Heart right ventricle (tissue), 16 donors: Measurements from ENCODE around the gene TGFBR2. TPM values are rescaled to one million over a fixed set of nuclear protein-coding genes. Genes with fewer than 3 reads are reported as not detected.

Experiments used
- ATAC-seq, 8 donors: fragments of 200-7000 bp; cut with Tn5 transposase; one replicate each; pipeline ENCODE4 v1.9.1; 2020; ENCODE audit warnings: mild to moderate bottlenecking in 8 of 8, moderate library complexity in 8 of 8, moderate number of reproducible peaks in 1 of 8
- DNase-seq, 2 donors: peaks; one replicate each; pipeline ENCODE4 v3.0.0-alpha.2; 2020
- H3K27ac ChIP-seq, 10 donors: fragments of 200-600 bp; sonication (generic) in 2 of 10; one replicate each; pipeline versions ENCODE4 v1.5.0 to v1.8.0; 2020 to 2022; ENCODE audit warnings: mild to moderate bottlenecking in 3 of 10
- H3K27me3 ChIP-seq, 7 donors: fragments of 200-600 bp; one replicate each; pipeline ENCODE4 v1.8.0; 2021 to 2022; ENCODE audit warnings: mild to moderate bottlenecking in 2 of 7
- H3K36me3 ChIP-seq, 9 donors: fragments of 200-600 bp; sonication (generic) in 1 of 9; one replicate each; pipeline versions ENCODE4 v1.5.0 to v1.8.0; 2020 to 2022; ENCODE audit warnings: mild to moderate bottlenecking in 2 of 9
- H3K4me1 ChIP-seq, 9 donors: fragments of 200-600 bp; sonication (generic) in 1 of 9; one replicate each; pipeline versions ENCODE4 v1.5.0 to v1.8.0; 2020 to 2022; ENCODE audit warnings: mild to moderate bottlenecking in 4 of 9
- H3K4me3 ChIP-seq, 10 donors: fragments of 200-600 bp; sonication (generic) in 2 of 10; one replicate each; pipeline versions ENCODE4 v1.5.0 to v1.8.0; 2020 to 2022; ENCODE audit warnings: mild to moderate bottlenecking in 7 of 10, moderate library complexity in 2 of 10
- H3K9me3 ChIP-seq, 11 donors: fragments of 200-600 bp in 10 of 11; sonication (generic) in 2 of 11; one replicate each; pipeline versions ENCODE4 v1.5.0 to v1.8.0; 2013 to 2022; ENCODE audit warnings: mild to moderate bottlenecking in 2 of 11, control low read depth in 1 of 11, moderate library complexity in 1 of 11
- WGBS, 2 donors: extraction: QIAGEN DNeasy Blood & Tissue Kit; methylation state at CpG; one replicate each; pipeline ENCODE4 v1.1.7; 2013; ENCODE audit warnings: inconsistent platforms in 1 of 2; 5-methylcytosine and 5-hydroxymethylcytosine counted together
- intact Hi-C, 10 donors: fragments of 100-400 bp; cut with DNase I; formaldehyde crosslinking; loops; one replicate each; pipeline versions ENCODE4 v1.11.1 to v1.14.2; 2022
- polyA plus RNA-seq, 2 donors: library from polyadenylated mRNA; stranded (reverse); fragments of 200-250 nt; gene quantifications; one replicate each; pipeline ENCODE4 v1.2.3, GENCODE V29; 2013
- total RNA-seq, 10 donors: library from RNA; stranded (reverse); fragmentation: NEBNext Ultra II Directional in 3 of 10; extraction: Animal tissue kit (Norgen Biotek cat#: 25700) in 3 of 10; gene quantifications; one replicate each; pipeline versions ENCODE4 v1.2.1 to v1.2.4, GENCODE V29; 2021 to 2023
- TF ChIP-seq, protein P1 (sequence below), 9 donors: fragments of 200-600 bp; sonication (generic) in 2 of 9; IDR thresholded peaks; one replicate each; pipeline versions ENCODE4 v1.5.0 to v1.8.0; 2021 to 2022; ENCODE audit warnings: antibody characterized with exemption in 9 of 9, mild to moderate bottlenecking in 5 of 9, moderate library complexity in 1 of 9
- donor health status: Arrhythmogenic right ventricular cardiomyopathy.
- donor health status: ischemic (EF 13 %, LVEDD 7.1; RV severe dilation, severe dysfunction).
- donor health status: healthy with polysubstance abuse.
- donor health status: DM: no; HTN: yes; CAD: no.
- donor health status: DM: no; HTN: no; CAD: no.
- donor health status: ischemic (EF 25% LVEDD 6.9; RV normal size, moderate dysfunction).
- donor health status: ischemic (EF 25% LVEDD 5.7; RV mildly dilated, moderate dysfunction).
- donor health status: healthy.
- donor health status: DM: yes; HTN: yes; CAD: no.
- donor health status: Ischemic cardiomyopathy.
- donor health status: ischemic (EF 35%, LVEDD 5.7; RV mildly dilated, moderate dysfunction).
- donor health status: nonischemic (EF 11% LVEDD 7.7; RV severe dilation, severe dysfunction).
- donor health status: DM: yes; HTN: yes; CAD: no.
- donor health status: PGD.
- donor health status: ischemic (EF 29% LVEDD 5.4; RV normal size, mild dysfunction).
- donor health status: nonischemic (EF 23%, LVEDD 6.1; RV moderate dilation, normal function).

Gene TGFBR2
- total and polyA plus RNA-seq, 12 donors: 14.6 to 197 (median 82.8) TPM

DNA sequence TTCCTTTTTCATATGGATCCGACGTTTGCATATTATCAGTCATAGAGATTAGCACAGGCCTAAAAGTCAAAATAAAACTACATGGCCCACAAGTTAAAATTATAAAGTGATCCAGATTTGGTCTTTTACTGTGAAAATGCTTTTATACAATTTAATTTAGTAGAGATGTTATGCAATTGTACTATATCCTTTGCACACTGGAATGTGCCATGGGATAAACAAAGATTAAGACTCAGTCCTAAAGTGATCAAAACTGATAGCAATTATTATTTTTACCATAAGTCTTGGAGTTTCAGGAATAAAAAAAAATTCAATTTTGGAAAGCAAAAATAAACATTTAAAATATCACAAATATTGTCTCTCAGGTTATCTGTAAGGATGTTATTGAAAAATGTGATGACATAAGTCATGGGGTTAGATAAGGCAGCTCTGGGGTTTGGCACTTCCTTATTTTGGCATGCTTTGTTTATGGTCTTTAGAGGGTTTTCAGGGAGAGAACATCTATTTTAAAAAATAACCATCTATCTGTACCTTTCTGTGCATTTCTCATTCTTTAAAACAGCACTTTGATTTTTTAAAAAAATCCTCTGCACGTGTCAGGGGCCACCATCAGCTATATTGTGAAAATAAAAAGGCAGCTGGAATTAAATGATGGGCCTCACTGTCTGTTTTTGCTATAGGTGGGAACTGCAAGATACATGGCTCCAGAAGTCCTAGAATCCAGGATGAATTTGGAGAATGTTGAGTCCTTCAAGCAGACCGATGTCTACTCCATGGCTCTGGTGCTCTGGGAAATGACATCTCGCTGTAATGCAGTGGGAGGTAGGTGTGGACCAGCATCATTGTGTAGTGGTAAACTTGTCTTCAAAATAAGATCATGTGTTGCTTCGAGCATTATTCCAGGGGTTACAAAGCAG, 67.3 kb downstream of the TGFBR2 start:
- intact Hi-C loops: loop anchor here in 2 of 10 donors (10.0 kb wide), 2 partner anchors 49 to 129 kb away; no protein-coding TSS in a partner anchor
- Histone ChIP-seq H3K4me1 (peaks cover 8 to 74% (median 48%) of the 10 kb centered on the region in 9 donors), H3K9me3 (no peaks in the 10 kb centered on the region), H3K4me3 (no peak overlapping the region), H3K27ac (peak overlapping the region in 3 of 10 donors; percentile 4 to 55 (median 8)), H3K36me3 (peaks cover 0 to 100% (median 57%) of the 10 kb centered on the region in 9 donors), H3K27me3 (no peaks in the 10 kb centered on the region)
- TF ChIP-seq, protein P1, sequence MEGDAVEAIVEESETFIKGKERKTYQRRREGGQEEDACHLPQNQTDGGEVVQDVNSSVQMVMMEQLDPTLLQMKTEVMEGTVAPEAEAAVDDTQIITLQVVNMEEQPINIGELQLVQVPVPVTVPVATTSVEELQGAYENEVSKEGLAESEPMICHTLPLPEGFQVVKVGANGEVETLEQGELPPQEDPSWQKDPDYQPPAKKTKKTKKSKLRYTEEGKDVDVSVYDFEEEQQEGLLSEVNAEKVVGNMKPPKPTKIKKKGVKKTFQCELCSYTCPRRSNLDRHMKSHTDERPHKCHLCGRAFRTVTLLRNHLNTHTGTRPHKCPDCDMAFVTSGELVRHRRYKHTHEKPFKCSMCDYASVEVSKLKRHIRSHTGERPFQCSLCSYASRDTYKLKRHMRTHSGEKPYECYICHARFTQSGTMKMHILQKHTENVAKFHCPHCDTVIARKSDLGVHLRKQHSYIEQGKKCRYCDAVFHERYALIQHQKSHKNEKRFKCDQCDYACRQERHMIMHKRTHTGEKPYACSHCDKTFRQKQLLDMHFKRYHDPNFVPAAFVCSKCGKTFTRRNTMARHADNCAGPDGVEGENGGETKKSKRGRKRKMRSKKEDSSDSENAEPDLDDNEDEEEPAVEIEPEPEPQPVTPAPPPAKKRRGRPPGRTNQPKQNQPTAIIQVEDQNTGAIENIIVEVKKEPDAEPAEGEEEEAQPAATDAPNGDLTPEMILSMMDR (IDR thresholded peaks at IDR 0.05): no peak
- ATAC-seq (no peak), DNase-seq (no peak)
- 78 to 83% methylated on average over 6 of the region's 6 CpGs for WGBS, 2 donors

- 99 to 100% methylated on average over 2 of the region's 2 CpGs for WGBS, 2 donors
- H3K27ac ChIP-seq: peak overlapping the region in 3 of 10 donors; percentile 3 to 55 (median 30)
- intact Hi-C loops: loop anchor here in 2 of 10 donors (10.0 kb wide), 2 partner anchors 50 to 130 kb away; no protein-coding TSS in a partner anchor
- H3K4me3 ChIP-seq: no peak overlapping the region
- H3K36me3 ChIP-seq: peaks cover 0 to 100% (median 64%) of the 10 kb centered on the region in 9 donors
- ATAC-seq (no peak), DNase-seq (no peak)
- no peaks in the 10 kb centered on the region for H3K27me3 ChIP-seq
- peaks cover 16 to 82% (median 58%) of the 10 kb centered on the region in 9 donors for H3K4me1 ChIP-seq
- TF ChIP-seq, protein P1 (IDR thresholded peaks at IDR 0.05): no peak
- H3K9me3 ChIP-seq: no peaks in the 10 kb centered on the region
Observed at GRCh38 chr3:30675006-30675405, 68.6 kb downstream of the TGFBR2 start.

DNA sequence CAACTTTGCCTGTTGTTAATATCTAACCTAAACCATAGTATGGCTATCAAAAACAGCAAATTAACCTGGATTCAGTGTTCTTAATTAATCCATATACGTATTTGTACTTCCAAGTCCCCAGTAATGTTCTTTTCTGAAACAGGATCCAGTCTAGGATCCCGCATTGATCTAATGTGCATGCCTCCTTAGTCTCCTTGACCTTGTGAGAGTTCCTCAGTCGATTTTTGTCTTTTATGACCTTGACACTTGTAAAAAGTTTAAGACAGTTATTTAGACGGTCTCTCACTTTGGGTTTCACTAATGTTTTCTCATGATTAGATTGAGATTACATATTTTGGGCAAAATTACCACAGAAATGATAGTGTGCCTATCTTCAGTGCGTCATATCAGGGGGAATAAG, 69.4 kb downstream of the TGFBR2 start:
- Histone ChIP-seq H3K9me3 (no peaks in the 10 kb centered on the region), H3K27me3 (no peaks in the 10 kb centered on the region), H3K36me3 (peaks cover 0 to 100% (median 60%) of the 10 kb centered on the region in 9 donors), H3K4me1 (peaks cover 16 to 82% (median 59%) of the 10 kb centered on the region in 9 donors), H3K4me3 (no peak overlapping the region), H3K27ac (no peak overlapping the region)
- 88 to 94% methylated on average over 5 of the region's 5 CpGs for WGBS, 2 donors
- no peak for DNase-seq
- TF ChIP-seq, protein P1 (IDR thresholded peaks at IDR 0.05): no peak
- intact Hi-C loops: loop anchor here in 2 of 10 donors (10.0 kb wide), 2 partner anchors 51 to 131 kb away; no protein-coding TSS in a partner anchor
- ATAC-seq: no peak
